ENCODE results near the gene PRDM5. TPM values are rescaled to one million over a fixed set of nuclear protein-coding genes. Genes with fewer than 3 reads are reported as not detected.

PRDM5 gene
- total and polyA plus RNA-seq, 2 of the 13 experiments (the other 11 are each of a cell fraction or from before 2014, with no cell fraction given): not detected

GRCh38 chr4:120873554-120873953, 49.0 kb downstream of the PRDM5 start:
- no peak overlapping the region for H3K27ac ChIP-seq (ENCODE audit: extremely low read length, insufficient read depth, low read length)
- no peak for FAIRE-seq
- H2AFZ ChIP-seq (ENCODE audit: low read length): no peak overlapping the region
- H3K9ac ChIP-seq (ENCODE audit: insufficient read depth, low read depth, low read length): no peak overlapping the region
- in situ Hi-C loops (cut with HindIII; ENCODE audit: extremely low pct_ligation_motif_present, low pct_unique_long_range_greater_than_20kb) (no loop called here), intact Hi-C loops (cut with micrococcal nuclease; ENCODE audit: unreplicated experiment) (no loop called here)
- no peaks in the 10 kb centered on the region for H3K4me1 ChIP-seq (ENCODE audit: insufficient read depth, low read length)
- ATAC-seq: no peak
- no TSS peak for BruUV-seq (replicated peaks)
- no peaks in the 10 kb centered on the region for H3K9me3 ChIP-seq (ENCODE audit: low read length)
- no peak overlapping the region for H3K4me2 ChIP-seq (ENCODE audit: low read depth, low read length)
- no peaks in the 10 kb centered on the region for H4K20me1 ChIP-seq (ENCODE audit: insufficient read depth, low read length)
- no peak for DNase-seq (ENCODE audit: low spot score)
- POLR2A ChIA-PET: no interaction called here
- no peaks in the 10 kb centered on the region for H3K27me3 ChIP-seq (ENCODE audit: control insufficient read depth in 1 of 2, insufficient read depth in 2 of 2, low read length in 2 of 2)
- WGBS (ENCODE audit: low lambda C conversion rate): 0% methylated on average over 1 of the region's 1 CpG
- no peaks in the 10 kb centered on the region for H3K36me3 ChIP-seq (replicated peaks in 1 of 2; ENCODE audit: control insufficient read depth in 1 of 2, insufficient read depth in 2 of 2, low read length in 2 of 2)
- no peaks in the 10 kb centered on the region for H3K79me2 ChIP-seq (ENCODE audit: insufficient read depth, low read length)
- TF ChIP-seq ZBTB2 (CRISPR knock-in tag; IDR thresholded peaks at IDR 0.05; ENCODE audit: low read depth): no peak
- no peak for TF ChIP-seq SP2 (CRISPR knock-in tag; IDR thresholded peaks at IDR 0.05)
- TF ChIP-seq ZNF839 (CRISPR knock-in tag; IDR thresholded peaks at IDR 0.05; ENCODE audit: borderline replicate concordance): no peak
- no peak for TF ChIP-seq ZNF772 (CRISPR knock-in tag; IDR thresholded peaks at IDR 0.05)
- TF ChIP-seq RFX3 (CRISPR knock-in tag; IDR thresholded peaks at IDR 0.05): no peak
- no peak for TF ChIP-seq MAZ (IDR thresholded peaks at IDR 0.05; ENCODE audit: borderline replicate concordance, low read depth, low read length)
- no peak for TF ChIP-seq MAZ (CRISPR knock-in tag; IDR thresholded peaks at IDR 0.05; ENCODE audit: low read depth)
- TF ChIP-seq CAMTA2 (CRISPR knock-in tag; IDR thresholded peaks at IDR 0.05; ENCODE audit: borderline replicate concordance): no peak
- no peak for TF ChIP-seq ISL2 (CRISPR knock-in tag; IDR thresholded peaks at IDR 0.05)
- no peak for TF ChIP-seq ARHGAP35 (CRISPR knock-in tag; IDR thresholded peaks at IDR 0.05; ENCODE audit: borderline replicate concordance)
- TF ChIP-seq PBX3 (CRISPR knock-in tag; IDR thresholded peaks at IDR 0.05; ENCODE audit: borderline replicate concordance): no peak
- TF ChIP-seq CREB1 (IDR thresholded peaks at IDR 0.05): no peak
- no peak for TF ChIP-seq CREB1 (CRISPR knock-in tag; IDR thresholded peaks at IDR 0.05)
- TF ChIP-seq POLR2AphosphoS2 (IDR thresholded peaks at IDR 0.05; ENCODE audit: low read depth, low read length): no peak
- no peak for TF ChIP-seq CENPBD1 (CRISPR knock-in tag; IDR thresholded peaks at IDR 0.05; ENCODE audit: borderline replicate concordance, low read depth)
- H3K4me3 ChIP-seq (replicated peaks in 1 of 3; ENCODE audit: insufficient read depth in 1 of 3, low read depth in 2 of 3, low read length in 3 of 3): no peak overlapping the region
- CTCF ChIA-PET (ENCODE audit: low intra/inter-chr PET ratio, low total read pairs): no interaction called here
